ENCODE measurements around the gene ZBTB9.

Gene ZBTB9

GRCh38 chr6:33443025-33443424, 11.4 kb upstream of the ZBTB9 start:
- Histone ChIP-seq H3K27ac (no peak overlapping the region; a peak in 1 of 22 replicates), H4K20me1 (peaks cover 0 to 20% (median 0%) of the 10 kb centered on the region in 11 experiments; a peak in 3 of 22 replicates), H3K9ac (no peak overlapping the region), H3K4me3 (no peak overlapping the region), H3K36me3 (peaks cover 64 to 98% (median 94%) of the 10 kb centered on the region in 11 experiments), H3K9me3 (replicated peaks in 1 of 11) (no peaks in the 10 kb centered on the region), H3K4me2 (no peak overlapping the region), H3K27me3 (no peaks in the 10 kb centered on the region), H3K4me1 (peaks cover 0 to 41% (median 9%) of the 10 kb centered on the region in 10 experiments; a peak in 11 of 20 replicates)
- TF ChIP-seq Cebpa-rat (IDR thresholded peaks at IDR 0.05): no peak

GRCh38 chr6:33443619-33444504, 10.5 kb upstream of the ZBTB9 start:
- Histone ChIP-seq H3K27ac (peak overlapping the region in 4 of 11 experiments; percentile 28 to 84 (median 68); a peak in 5 of 22 replicates), H3K27me3 (no peaks in the 10 kb centered on the region), H4K20me1 (peaks cover 0 to 20% (median 0%) of the 10 kb centered on the region in 11 experiments; a peak in 3 of 22 replicates), H3K9ac (peak overlapping the region in 2 of 11 experiments; percentile 8 to 61; a peak in 3 of 22 replicates), H3K4me1 (peaks cover 0 to 49% (median 9%) of the 10 kb centered on the region in 10 experiments; a peak in 11 of 20 replicates), H3K9me3 (replicated peaks in 1 of 11) (no peaks in the 10 kb centered on the region), H3K4me3 (no peak overlapping the region), H3K4me2 (peak overlapping the region in 4 of 11 experiments; percentile 6 to 80 (median 64); a peak in 8 of 22 replicates), H3K36me3 (peaks cover 63 to 98% (median 94%) of the 10 kb centered on the region in 11 experiments)
- TF ChIP-seq Cebpa-rat (IDR thresholded peaks at IDR 0.05): no peak

- Histone ChIP-seq H3K4me1 (peaks cover 0 to 62% (median 14%) of the 10 kb centered on the region in 10 experiments; a peak in 16 of 20 replicates), H3K4me3 (no peak overlapping the region), H3K27me3 (no peaks in the 10 kb centered on the region), H3K9me3 (replicated peaks in 1 of 11) (no peaks in the 10 kb centered on the region), H3K27ac (peak overlapping the region in 6 of 11 experiments; percentile 20 to 84 (median 66); a peak in 10 of 22 replicates), H4K20me1 (peaks cover 0 to 20% (median 0%) of the 10 kb centered on the region in 11 experiments; a peak in 4 of 22 replicates), H3K4me2 (peak overlapping the region in 5 of 11 experiments; percentile 3 to 80 (median 48); a peak in 9 of 22 replicates), H3K9ac (peak overlapping the region in 3 of 11 experiments; percentile 51 to 64 (median 60); a peak in 4 of 22 replicates), H3K36me3 (peaks cover 54 to 95% (median 93%) of the 10 kb centered on the region in 11 experiments)
- no peak for TF ChIP-seq Cebpa-rat (IDR thresholded peaks at IDR 0.05)
Measured at GRCh38 chr6:33445119-33445603, 9.2 kb upstream of the ZBTB9 start.

- peaks cover 42 to 90% (median 82%) of the 10 kb centered on the region in 11 experiments for H3K36me3 ChIP-seq
- peak overlapping the region in 5 of 11 experiments; percentile 28 to 84 (median 68); a peak in 8 of 22 replicates for H3K27ac ChIP-seq
- no peaks in the 10 kb centered on the region for H3K27me3 ChIP-seq
- H3K4me3 ChIP-seq: no peak overlapping the region
- H3K9ac ChIP-seq: peak overlapping the region in 4 of 11 experiments; percentile 29 to 64 (median 56); a peak in 4 of 22 replicates
- H4K20me1 ChIP-seq: peaks cover 0 to 20% (median 0%) of the 10 kb centered on the region in 11 experiments; a peak in 4 of 22 replicates
- no peaks in the 10 kb centered on the region for H3K9me3 ChIP-seq (replicated peaks in 1 of 11)
- H3K4me2 ChIP-seq: peak overlapping the region in 3 of 11 experiments; percentile 48 to 80 (median 79); a peak in 6 of 22 replicates
- H3K4me1 ChIP-seq: peaks cover 0 to 74% (median 23%) of the 10 kb centered on the region in 10 experiments; a peak in 16 of 20 replicates
- TF ChIP-seq Cebpa-rat (IDR thresholded peaks at IDR 0.05): no peak
Measured at GRCh38 chr6:33446356-33446755, 8.0 kb upstream of the ZBTB9 start.

- Histone ChIP-seq H3K4me1 (peaks cover 17 to 80% (median 30%) of the 10 kb centered on the region in 10 experiments), H3K4me2 (peak overlapping the region in 8 of 11 experiments; percentile 35 to 82 (median 75); a peak in 16 of 22 replicates), H3K9ac (peak overlapping the region in 4 of 11 experiments; percentile 1 to 24 (median 14); a peak in 5 of 22 replicates), H3K9me3 (replicated peaks in 1 of 11) (no peaks in the 10 kb centered on the region), H3K4me3 (0 out of 20 replicates have a peak overlapping the region, but pooled peaks of 2 of the 10 experiments have one; percentile 11 to 16), H4K20me1 (peaks cover 0 to 5% (median 0%) of the 10 kb centered on the region in 11 experiments; a peak in 4 of 22 replicates), H3K36me3 (peaks cover 22 to 59% (median 49%) of the 10 kb centered on the region in 11 experiments), H3K27me3 (no peaks in the 10 kb centered on the region), H3K27ac (peak overlapping the region in 9 of 11 experiments; percentile 6 to 63 (median 25); a peak in 13 of 22 replicates)
- no peak for TF ChIP-seq Cebpa-rat (IDR thresholded peaks at IDR 0.05)
Measured at GRCh38 chr6:33450434-33450833, 3.9 kb upstream of the ZBTB9 start.

GRCh38 chr6:33451606-33452005, 2.8 kb upstream of the ZBTB9 start:
- Histone ChIP-seq H3K36me3 (peaks cover 27 to 59% (median 49%) of the 10 kb centered on the region in 11 experiments), H4K20me1 (peaks cover 0 to 13% (median 0%) of the 10 kb centered on the region in 11 experiments; a peak in 4 of 22 replicates)

GRCh38 chr6:33452496-33452895, 1.9 kb upstream of the ZBTB9 start:
- Histone ChIP-seq H3K27me3 (no peaks in the 10 kb centered on the region), H3K9me3 (replicated peaks in 1 of 11) (no peaks in the 10 kb centered on the region), H3K36me3 (peaks cover 22 to 59% (median 49%) of the 10 kb centered on the region in 11 experiments), H3K4me2 (peak overlapping the region; percentile 64 to 98 (median 96); a peak in 19 of 22 replicates), H3K4me1 (peaks cover 25 to 64% (median 34%) of the 10 kb centered on the region in 10 experiments), H3K9ac (peak overlapping the region in 6 of 11 experiments; percentile 39 to 87 (median 46); a peak in 6 of 22 replicates), H4K20me1 (peaks cover 0 to 18% (median 0%) of the 10 kb centered on the region in 11 experiments; a peak in 4 of 22 replicates), H3K27ac (peak overlapping the region in 4 of 11 experiments; percentile 11 to 51 (median 29); a peak in 4 of 22 replicates), H3K4me3 (peak overlapping the region in 3 of 10 experiments; percentile 79 to 89 (median 84); a peak in 3 of 20 replicates)
- no peak for TF ChIP-seq Cebpa-rat (IDR thresholded peaks at IDR 0.05)

More at GRCh38 chr6:33451606-33452005, 2.8 kb upstream of the ZBTB9 start:
- no peak for TF ChIP-seq Cebpa-rat (IDR thresholded peaks at IDR 0.05)
- Histone ChIP-seq H3K27me3 (no peaks in the 10 kb centered on the region), H3K4me3 (no peak overlapping the region), H3K27ac (no peak overlapping the region), H3K4me2 (peak overlapping the region in 1 of 11 experiments; percentile 82; a peak in 1 of 22 replicates), H3K9me3 (replicated peaks in 1 of 11) (no peaks in the 10 kb centered on the region), H3K9ac (no peak overlapping the region), H3K4me1 (peaks cover 25 to 71% (median 34%) of the 10 kb centered on the region in 10 experiments)

- Histone ChIP-seq H3K4me1 (peaks cover 25 to 54% (median 34%) of the 10 kb centered on the region in 10 experiments), H3K36me3 (peaks cover 14 to 50% (median 41%) of the 10 kb centered on the region in 11 experiments), H3K4me2 (peak overlapping the region; percentile 71 to 98 (median 96)), H3K27ac (peak overlapping the region; percentile 37 to 79 (median 72); a peak in 21 of 22 replicates), H3K4me3 (peak overlapping the region; percentile 73 to 89 (median 82)), H3K9me3 (replicated peaks in 1 of 11) (no peaks in the 10 kb centered on the region), H3K27me3 (no peaks in the 10 kb centered on the region), H4K20me1 (peaks cover 0 to 18% (median 0%) of the 10 kb centered on the region in 11 experiments; a peak in 4 of 22 replicates), H3K9ac (peak overlapping the region; percentile 78 to 87 (median 84))
- TF ChIP-seq Cebpa-rat (IDR thresholded peaks at IDR 0.05): no peak
Measured at GRCh38 chr6:33453393-33454008, 875 bp upstream of the ZBTB9 start.

Measured in BLaER1 treated with 17β-estradiol and CSF1 and Interleukin-3, amounts not matched to agents 10 nM and 100 nM (cell line).